ENCODE data around the gene FAM193B. TPM values are rescaled to one million over a fixed set of nuclear protein-coding genes. Genes with fewer than 3 reads are reported as not detected.
A peak's percentile ranks its signal among the peaks of the same experiment; 100 is the strongest.

Gene FAM193B
- total and polyA plus RNA-seq, 2 of the 13 experiments (the other 11 are each of a cell fraction or from before 2014, with no cell fraction given) = 21.2 to 40.9 TPM

DNA sequence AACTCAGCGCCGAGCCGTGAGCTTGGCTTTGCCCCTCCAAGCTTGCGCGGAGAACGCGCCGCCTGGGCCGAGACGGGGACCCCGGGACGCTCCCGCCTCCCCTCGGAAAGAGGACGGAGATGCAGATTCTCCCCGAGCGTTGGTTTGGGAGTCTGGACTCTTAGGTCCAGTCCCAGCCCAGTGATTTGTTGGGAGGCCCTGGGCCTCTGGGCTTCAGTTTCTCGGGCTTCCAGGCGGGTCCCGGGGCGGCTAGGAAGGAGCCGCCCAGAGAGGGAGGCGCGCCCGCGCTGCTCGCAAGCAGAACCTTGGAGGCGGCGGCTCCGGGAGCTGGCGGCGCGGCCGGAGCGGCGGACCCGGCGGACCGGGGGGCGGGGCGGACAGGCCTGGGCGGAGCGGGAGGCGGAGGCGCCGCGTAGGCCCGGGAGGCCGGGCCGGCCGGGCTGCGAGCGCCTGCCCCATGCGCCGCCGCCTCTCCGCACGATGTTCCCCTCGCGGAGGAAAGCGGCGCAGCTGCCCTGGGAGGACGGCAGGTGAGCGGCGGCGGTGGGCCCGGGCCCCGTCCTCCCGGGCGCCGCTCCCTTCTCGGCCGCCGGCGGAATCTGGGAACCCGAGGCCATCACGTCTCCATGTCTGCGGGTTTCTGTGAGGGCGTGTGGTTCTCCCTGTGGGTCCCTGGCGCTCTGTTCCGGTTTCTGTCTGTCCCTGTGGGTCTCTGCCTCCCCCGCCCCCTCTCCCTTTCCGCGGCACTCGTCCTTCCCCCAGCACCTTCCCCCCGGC is 45.6 kb upstream of the FAM193B start, which contains the start of gene B4GALT7 (continued):
- TF ChIP-seq SRF (IDR thresholded peaks at IDR 0.05; ENCODE audit: low read depth, low read length) = peak; percentile 80; the same call in 1 of the 2 replicates
- 0 out of 2 replicates have a peak, but pooled peaks have one; percentile 18 for TF ChIP-seq ZNF564 (CRISPR knock-in tag; IDR thresholded peaks at IDR 0.05)
- TF ChIP-seq ZNF17 (CRISPR knock-in tag; IDR thresholded peaks at IDR 0.05) = no peak
- TF ChIP-seq MAZ (IDR thresholded peaks at IDR 0.05; ENCODE audit: borderline replicate concordance, low read depth, low read length) = peak; percentile 76
- TF ChIP-seq MAZ (CRISPR knock-in tag; IDR thresholded peaks at IDR 0.05; ENCODE audit: low read depth) = peak; percentile 87
- TF ChIP-seq RFX3 (CRISPR knock-in tag; IDR thresholded peaks at IDR 0.05) = no peak
- no peak for TF ChIP-seq ZNF577 (CRISPR knock-in tag; IDR thresholded peaks at IDR 0.05; ENCODE audit: borderline replicate concordance, low read depth)
- TF ChIP-seq ATF7-NPFF (CRISPR knock-in tag; IDR thresholded peaks at IDR 0.05; ENCODE audit: low read depth) = peak; percentile 78; the same call in 1 of the 2 replicates
- peak; percentile 53; the same call in 1 of the 2 replicates for TF ChIP-seq FOXA3 (CRISPR knock-in tag; IDR thresholded peaks at IDR 0.05)
- no peak for TF ChIP-seq SMYD3 (CRISPR knock-in tag; IDR thresholded peaks at IDR 0.05)
- no peak for TF ChIP-seq ZNF607 (CRISPR knock-in tag; IDR thresholded peaks at IDR 0.05; ENCODE audit: borderline replicate concordance)
- TF ChIP-seq TOE1 (CRISPR knock-in tag; IDR thresholded peaks at IDR 0.05) = 0 out of 2 replicates have a peak, but pooled peaks have one; percentile 37
- TF ChIP-seq KAT7 (CRISPR knock-in tag; IDR thresholded peaks at IDR 0.05; ENCODE audit: borderline replicate concordance) = peak; percentile 51; the same call in 1 of the 2 replicates
- peak; percentile 68; the same call in 1 of the 2 replicates for TF ChIP-seq NFKB2 (CRISPR knock-in tag; IDR thresholded peaks at IDR 0.05; ENCODE audit: borderline replicate concordance)
- TF ChIP-seq MEIS2 (CRISPR knock-in tag; IDR thresholded peaks at IDR 0.05) = peak; percentile 90
- peak; percentile 65 for TF ChIP-seq ZNF143 (CRISPR knock-in tag; IDR thresholded peaks at IDR 0.05)
- TF ChIP-seq ZFP36L2 (CRISPR knock-in tag; IDR thresholded peaks at IDR 0.05) = no peak
- TF ChIP-seq, protein P1, sequence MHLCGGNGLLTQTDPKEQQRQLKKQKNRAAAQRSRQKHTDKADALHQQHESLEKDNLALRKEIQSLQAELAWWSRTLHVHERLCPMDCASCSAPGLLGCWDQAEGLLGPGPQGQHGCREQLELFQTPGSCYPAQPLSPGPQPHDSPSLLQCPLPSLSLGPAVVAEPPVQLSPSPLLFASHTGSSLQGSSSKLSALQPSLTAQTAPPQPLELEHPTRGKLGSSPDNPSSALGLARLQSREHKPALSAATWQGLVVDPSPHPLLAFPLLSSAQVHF (CRISPR knock-in tag; IDR thresholded peaks at IDR 0.05) = no peak
- peak; percentile 67 to 95 for TF ChIP-seq POLR2A (IDR thresholded peaks at IDR 0.05; ENCODE audit: insufficient read depth in 1 of 2, low read depth in 2 of 2, low read length in 2 of 2)
- TF ChIP-seq, protein P2, sequence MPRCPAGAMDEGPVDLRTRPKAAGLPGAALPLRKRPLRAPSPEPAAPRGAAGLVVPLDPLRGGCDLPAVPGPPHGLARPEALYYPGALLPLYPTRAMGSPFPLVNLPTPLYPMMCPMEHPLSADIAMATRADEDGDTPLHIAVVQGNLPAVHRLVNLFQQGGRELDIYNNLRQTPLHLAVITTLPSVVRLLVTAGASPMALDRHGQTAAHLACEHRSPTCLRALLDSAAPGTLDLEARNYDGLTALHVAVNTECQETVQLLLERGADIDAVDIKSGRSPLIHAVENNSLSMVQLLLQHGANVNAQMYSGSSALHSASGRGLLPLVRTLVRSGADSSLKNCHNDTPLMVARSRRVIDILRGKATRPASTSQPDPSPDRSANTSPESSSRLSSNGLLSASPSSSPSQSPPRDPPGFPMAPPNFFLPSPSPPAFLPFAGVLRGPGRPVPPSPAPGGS (CRISPR knock-in tag; IDR thresholded peaks at IDR 0.05) = peak; percentile 20; the same call in 1 of the 2 replicates
- peak; percentile 63; the same call in 1 of the 2 replicates for TF ChIP-seq RFXAP (CRISPR knock-in tag; IDR thresholded peaks at IDR 0.05; ENCODE audit: borderline replicate concordance)
- TF ChIP-seq, protein P3, sequence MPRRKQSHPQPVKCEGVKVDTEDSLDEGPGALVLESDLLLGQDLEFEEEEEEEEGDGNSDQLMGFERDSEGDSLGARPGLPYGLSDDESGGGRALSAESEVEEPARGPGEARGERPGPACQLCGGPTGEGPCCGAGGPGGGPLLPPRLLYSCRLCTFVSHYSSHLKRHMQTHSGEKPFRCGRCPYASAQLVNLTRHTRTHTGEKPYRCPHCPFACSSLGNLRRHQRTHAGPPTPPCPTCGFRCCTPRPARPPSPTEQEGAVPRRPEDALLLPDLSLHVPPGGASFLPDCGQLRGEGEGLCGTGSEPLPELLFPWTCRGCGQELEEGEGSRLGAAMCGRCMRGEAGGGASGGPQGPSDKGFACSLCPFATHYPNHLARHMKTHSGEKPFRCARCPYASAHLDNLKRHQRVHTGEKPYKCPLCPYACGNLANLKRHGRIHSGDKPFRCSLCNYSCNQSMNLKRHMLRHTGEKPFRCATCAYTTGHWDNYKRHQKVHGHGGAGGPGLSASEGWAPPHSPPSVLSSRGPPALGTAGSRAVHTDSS (CRISPR knock-in tag; conservative IDR thresholded peaks at IDR 0.05) = 0 out of 2 replicates have a peak, but pooled peaks have one; percentile 61
- peak; percentile 99 for TF ChIP-seq SP4 (CRISPR knock-in tag; IDR thresholded peaks at IDR 0.05)
